NCI-H1436 (cell line): ENCODE results near the gene DUX4.
"Not testable (repeated sequence)": the region's sequence is repeated elsewhere in the genome, so short reads cannot be mapped to it uniquely, and the experiment has no call there.

Source experiments
- DNase-seq: peaks from one replicate; lab custom pipeline; 2025; lab: John Stamatoyannopoulos, UW

The DUX4 gene

GRCh38 chr4:190173428-190173827 is at the start of gene DUX4:
TSS of gene DUX4 (plus strand) at chr4:190173774. CDS start at chr4:190173774, 0 bp downstream.
- not testable (repeated sequence) for DNase-seq

DNA sequence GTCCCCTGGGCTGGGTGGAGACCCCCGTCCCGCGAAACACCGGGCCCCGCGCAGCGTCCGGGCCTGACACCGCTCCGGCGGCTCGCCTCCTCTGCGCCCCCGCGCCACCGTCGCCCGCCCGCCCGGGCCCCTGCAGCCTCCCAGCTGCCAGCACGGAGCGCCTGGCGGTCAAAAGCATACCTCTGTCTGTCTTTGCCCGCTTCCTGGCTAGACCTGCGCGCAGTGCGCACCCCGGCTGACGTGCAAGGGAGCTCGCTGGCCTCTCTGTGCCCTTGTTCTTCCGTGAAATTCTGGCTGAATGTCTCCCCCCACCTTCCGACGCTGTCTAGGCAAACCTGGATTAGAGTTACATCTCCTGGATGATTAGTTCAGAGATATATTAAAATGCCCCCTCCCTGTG is 1.9 kb downstream of the DUX4 start:
- not testable (repeated sequence) for DNase-seq

GRCh38 chr4:190177727-190178605 is 4.4 kb downstream of the DUX4 start:
- not testable (repeated sequence) for DNase-seq

- DNase-seq = not testable (repeated sequence)
Measured at GRCh38 chr4:190178606-190178990, 5.0 kb downstream of the DUX4 start.

GRCh38 chr4:190179030-190179739 is 5.6 kb downstream of the DUX4 start:
- DNase-seq = not testable (repeated sequence)

DNA sequence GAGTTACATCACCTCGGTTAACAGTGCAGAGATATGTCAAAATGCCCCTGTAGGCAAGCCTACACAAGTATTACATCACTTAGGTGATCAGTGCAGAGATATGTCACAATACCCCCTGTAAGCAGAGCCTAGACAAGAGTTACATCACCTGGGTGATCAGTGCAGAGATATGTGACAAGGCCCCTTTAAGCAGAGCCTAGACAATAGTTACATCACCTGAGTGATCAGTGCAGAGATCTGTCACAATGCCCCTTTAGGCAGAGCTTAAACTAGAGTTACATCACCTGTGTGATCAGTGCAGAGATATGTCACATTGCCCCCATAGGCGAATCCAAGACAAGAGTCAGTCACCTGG is 6.1 kb downstream of the DUX4 start:
- DNase-seq = not testable (repeated sequence)

- DNase-seq = not testable (repeated sequence)
Measured at GRCh38 chr4:190180947-190181346, 7.4 kb downstream of the DUX4 start.

GRCh38 chr4:190181481-190182100 is 8.0 kb downstream of the DUX4 start:
- not testable (repeated sequence) for DNase-seq

DNA sequence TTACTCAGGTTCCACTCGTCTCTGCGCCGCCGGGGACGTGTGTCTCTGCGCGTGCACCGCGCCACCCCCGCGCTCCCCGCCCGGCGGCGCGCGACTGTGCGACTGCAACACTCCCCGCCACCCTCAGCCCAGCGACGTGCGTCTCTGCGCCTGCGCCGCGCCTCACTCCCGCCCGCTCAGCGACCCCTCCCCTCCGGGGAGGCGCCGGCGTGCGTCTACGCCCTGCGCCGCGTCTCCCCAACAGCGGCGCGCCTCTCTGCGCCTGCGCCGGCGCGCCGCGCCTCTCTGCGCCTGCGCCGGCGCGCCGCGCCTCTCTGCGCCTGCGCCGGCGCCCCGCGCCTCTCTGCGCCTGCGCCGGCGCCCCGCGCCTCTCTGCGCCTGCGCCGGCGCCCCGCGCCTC is 29.9 kb downstream of the DUX4 start:
- not testable (repeated sequence) for DNase-seq
